GM13977 (cell line): ENCODE data around the gene SLC35A5.
"Not testable (repeated sequence)": the region's sequence is repeated elsewhere in the genome, so short reads cannot be mapped to it uniquely, and the experiment has no call there.

Experiments used
- DNase-seq: peaks from one replicate; pipeline ENCODE4 v3.0.0; 2012; ENCODE audit warnings: low spot score
- CTCF ChIP-seq: IDR thresholded peaks from 2 replicates; pipeline ENCODE4 v1.5.1; 2012; ENCODE audit warnings: mild to moderate bottlenecking, control low read depth; ENCODE audit not compliant: insufficient read depth; ENCODE audit errors: extremely low read depth, missing control alignments
- in situ Hi-C: fragments of 300-500 bp; cut with MboI; formaldehyde crosslinking; loops from one replicate; pipeline ENCODE4 v1.12.0; 2022; ENCODE audit warnings: low sequenced_read_pairs, low pct_unique_long_range_greater_than_20kb, mixed read lengths, inconsistent platforms; ENCODE audit not compliant: unreplicated experiment

The SLC35A5 gene

GRCh38 chr3:112561734-112562529 lies at the start of gene SLC35A5, which contains the start of gene ATG3:
Gene SLC35A5, plus strand, starts transcription at chr3:112562045. Its CDS starts 1,359 bp downstream, at chr3:112563404.
Gene ATG3, minus strand, starts transcription at chr3:112561962. Its CDS starts 434 bp downstream, at chr3:112561528.
- TF ChIP-seq CTCF, result no peak
- in situ Hi-C loops, result no loop called here
- peak; percentile 93 for DNase-seq

GRCh38 chr3:112512320-112512719 lies 49.5 kb upstream of the SLC35A5 start:
- in situ Hi-C loops, result loop anchor here (10.0 kb wide), 1 partner anchor 48 kb away; no protein-coding TSS in a partner anchor
- no peak for TF ChIP-seq CTCF
- no peak for DNase-seq

- no peak for TF ChIP-seq CTCF
- peak; percentile 50 for DNase-seq
- in situ Hi-C loops, result loop anchor here (5.0 to 10.0 kb wide), 2 partner anchors 50 to 402 kb away; no protein-coding TSS in a partner anchor
Observed at GRCh38 chr3:112514527-112515128, 47.2 kb upstream of the SLC35A5 start.

GRCh38 chr3:112518970-112519369 lies 42.9 kb upstream of the SLC35A5 start:
- in situ Hi-C loops, result loop anchor here (5.0 to 10.0 kb wide), 2 partner anchors 54 to 407 kb away; no protein-coding TSS in a partner anchor
- not testable (repeated sequence) for DNase-seq

- peak; percentile 55 for DNase-seq
- peak; percentile 66 for TF ChIP-seq CTCF
- in situ Hi-C loops, result loop anchor here (5.0 to 10.0 kb wide), 3 partner anchors 55 to 407 kb away; no protein-coding TSS in a partner anchor
Observed at GRCh38 chr3:112519424-112520001, 42.3 kb upstream of the SLC35A5 start.

- in situ Hi-C loops, result loop anchor here (10.0 kb wide), 1 partner anchor 199 kb away; no protein-coding TSS in a partner anchor
- not testable (repeated sequence) for DNase-seq
Observed at GRCh38 chr3:112524127-112524526, 37.7 kb upstream of the SLC35A5 start.

GRCh38 chr3:112530573-112530972 lies 31.3 kb upstream of the SLC35A5 start:
- DNase-seq, result no peak
- in situ Hi-C loops, result no loop called here
- TF ChIP-seq CTCF, result no peak
